H9 (cell line): ENCODE measurements around the gene C17orf58. TPM values are rescaled to one million over a fixed set of nuclear protein-coding genes. Genes with fewer than 3 reads are reported as not detected.

Experiments
- DNase-seq: peaks from one replicate; pipeline ENCODE4 v3.0.0-alpha.2; 2017
- H2AFZ ChIP-seq: one replicate; pipeline ENCODE4 v1.6.1; 2013; ENCODE audit warnings: mild to moderate bottlenecking, low read length, control low read depth, moderate library complexity
- H2AK5ac ChIP-seq: 2 replicates; pipeline ENCODE4 v1.6.1; 2013; ENCODE audit warnings: low read length, control low read depth, mixed read lengths; ENCODE audit not compliant: insufficient read length
- H2BK120ac ChIP-seq: one replicate; pipeline ENCODE4 v1.6.1; 2013; ENCODE audit warnings: low read depth, mild to moderate bottlenecking, low read length, control low read depth, inconsistent platforms; ENCODE audit not compliant: poor library complexity, severe bottlenecking
- H2BK12ac ChIP-seq: 2 replicates; pipeline ENCODE4 v1.6.1; 2013; ENCODE audit warnings: low read length, control low read depth, mixed read lengths, low read depth; ENCODE audit not compliant: insufficient read length
- H2BK15ac ChIP-seq: 2 replicates; pipeline ENCODE4 v1.6.1; 2013; ENCODE audit warnings: low read depth, low read length, control low read depth
- H2BK20ac ChIP-seq: one replicate; pipeline ENCODE4 v1.6.1; 2013; ENCODE audit warnings: low read depth, mild to moderate bottlenecking, low read length, control low read depth, inconsistent platforms; ENCODE audit not compliant: poor library complexity, severe bottlenecking
- H2BK5ac ChIP-seq: 2 replicates; pipeline ENCODE4 v1.6.1; 2013; ENCODE audit warnings: low read length, control low read depth, mixed read lengths; ENCODE audit not compliant: insufficient read length
- H3K14ac ChIP-seq: 2 replicates; pipeline ENCODE4 v1.6.1; 2013; ENCODE audit warnings: low read length, control low read depth; ENCODE audit not compliant: insufficient read depth
- H3K18ac ChIP-seq: 2 replicates; pipeline ENCODE4 v1.6.1; 2013; ENCODE audit warnings: low read depth, mild to moderate bottlenecking, mixed read lengths, low read length, control low read depth; ENCODE audit not compliant: insufficient read length
- H3K23ac ChIP-seq: 2 replicates; pipeline ENCODE4 v1.6.1; 2013; ENCODE audit warnings: low read length, control low read depth, mixed read lengths, low read depth; ENCODE audit not compliant: insufficient read length
- H3K23me2 ChIP-seq: 2 replicates; pipeline ENCODE4 v1.6.1; 2013; ENCODE audit warnings: low read depth, mild to moderate bottlenecking, mixed read lengths, low read length, control low read depth; ENCODE audit not compliant: insufficient read length, poor library complexity, severe bottlenecking
- H3K27ac ChIP-seq: 2 replicates; pipeline ENCODE4 v1.5.1; 2013; ENCODE audit warnings: low read length, control low read depth, mixed read lengths, low read depth; ENCODE audit not compliant: insufficient read length
- H3K27me3 ChIP-seq: 2 replicates; pipeline ENCODE4 v1.6.1; 2013; ENCODE audit warnings: low read length, control low read depth, inconsistent platforms; ENCODE audit not compliant: insufficient read depth
- H3K4ac ChIP-seq: 2 replicates; pipeline ENCODE4 v1.6.1; 2013; ENCODE audit warnings: low read depth, mild to moderate bottlenecking, control low read depth, inconsistent platforms, low read length, moderate library complexity
- H3K4me1 ChIP-seq: 2 replicates; pipeline ENCODE4 v1.6.1; 2013; ENCODE audit warnings: low read length, control low read depth, inconsistent platforms; ENCODE audit not compliant: insufficient read depth
- H3K4me2 ChIP-seq: 2 replicates; pipeline ENCODE4 v1.6.1; 2013; ENCODE audit warnings: low read length, control low read depth, mixed read lengths; ENCODE audit not compliant: insufficient read length, insufficient read depth
- H3K56ac ChIP-seq: 2 replicates; pipeline ENCODE4 v1.6.1; 2013; ENCODE audit warnings: low read depth, mild to moderate bottlenecking, mixed read lengths, low read length, control low read depth; ENCODE audit not compliant: insufficient read length
- H3K79me1 ChIP-seq: 2 replicates; pipeline ENCODE4 v1.6.1; 2013; ENCODE audit warnings: low read depth, mild to moderate bottlenecking, moderate library complexity, low read length, control low read depth, inconsistent platforms; ENCODE audit not compliant: insufficient read depth, poor library complexity, severe bottlenecking
- H3K79me2 ChIP-seq: 2 replicates; pipeline ENCODE4 v1.6.1; 2013; ENCODE audit warnings: low read length, control low read depth, inconsistent platforms; ENCODE audit not compliant: insufficient read depth
- H3K9ac ChIP-seq: 2 replicates; pipeline ENCODE4 v1.6.1; 2013; ENCODE audit warnings: low read length, control low read depth, mixed read lengths; ENCODE audit not compliant: insufficient read length; ENCODE audit errors: extremely low read depth
- H3K9me3 ChIP-seq: one replicate; pipeline ENCODE4 v1.6.1; 2013; ENCODE audit warnings: low read depth, low read length, inconsistent platforms; ENCODE audit not compliant: control insufficient read depth
- H3T11ph ChIP-seq: one replicate; pipeline ENCODE4 v1.6.1; 2013; ENCODE audit warnings: mild to moderate bottlenecking, low read length, control low read depth, inconsistent platforms
- H4K20me1 ChIP-seq: one replicate; pipeline ENCODE4 v1.6.1; 2013; ENCODE audit not compliant: control insufficient read depth, insufficient read length, insufficient read depth
- H4K5ac ChIP-seq: 2 replicates; pipeline ENCODE4 v1.6.1; 2013; ENCODE audit warnings: low read depth, mild to moderate bottlenecking, mixed read lengths, low read length, control low read depth; ENCODE audit not compliant: insufficient read length
- H4K8ac ChIP-seq: replicated peaks from 2 replicates; pipeline ENCODE4 v1.6.1; 2013; ENCODE audit warnings: low read length, control low read depth, mixed read lengths, low read depth; ENCODE audit not compliant: insufficient read length
- H4K91ac ChIP-seq: 2 replicates; pipeline ENCODE4 v1.6.1; 2013; ENCODE audit warnings: low read depth, mild to moderate bottlenecking, moderate library complexity, mixed read lengths, low read length, control low read depth; ENCODE audit not compliant: insufficient read length
- H3K27ac Mint-ChIP-seq, 3 experiments: 2 replicates in 2 of 3; 3 replicates in 1 of 3; pipeline ENCODE4 v1.8.0; 2020 to 2021; ENCODE audit warnings: mixed read lengths in 3 of 3, mild to moderate bottlenecking in 1 of 3, moderate library complexity in 1 of 3
- H3K27me3 Mint-ChIP-seq: 2 replicates; pipeline ENCODE4 v1.8.0; 2021; ENCODE audit warnings: low read depth, mild to moderate bottlenecking, moderate library complexity, mixed read lengths
- H3K36me3 Mint-ChIP-seq, 3 experiments: 2 replicates in 2 of 3; 3 replicates in 1 of 3; pipeline ENCODE4 v1.8.0; 2020 to 2021; ENCODE audit warnings: low read depth in 3 of 3, mixed read lengths in 3 of 3; ENCODE audit not compliant: insufficient read depth in 1 of 3
- H3K4me1 Mint-ChIP-seq, 2 experiments: 2 replicates each; pipeline ENCODE4 v1.8.0; 2020; ENCODE audit warnings: mixed read lengths in 2 of 2
- H3K4me3 Mint-ChIP-seq, 2 experiments: 2 replicates in 1 of 2; 3 replicates in 1 of 2; pipeline ENCODE4 v1.8.0; 2020 to 2021; ENCODE audit warnings: mild to moderate bottlenecking in 2 of 2, mixed read lengths in 2 of 2, moderate library complexity in 1 of 2
- H3K9me3 Mint-ChIP-seq, 2 experiments: 2 replicates in 1 of 2; 3 replicates in 1 of 2; pipeline ENCODE4 v1.8.0; 2020; ENCODE audit warnings: mild to moderate bottlenecking in 2 of 2, mixed read lengths in 2 of 2, moderate library complexity in 1 of 2
- WGBS: extraction: QIAGEN DNeasy Blood & Tissue Kit; methylation state at CpG from one replicate; pipeline ENCODE4 v1.1.7; 2013; ENCODE audit warnings: missing lambda C conversion rate, low lambda C conversion rate, mixed read lengths; ENCODE audit not compliant: insufficient read length; ENCODE audit errors: extremely low coverage; 5-methylcytosine and 5-hydroxymethylcytosine counted together
- total RNA-seq: library from RNA; stranded (reverse); gene quantifications from 2 replicates; pipeline ENCODE4 v1.2.1, GENCODE V29; 2021
- TF ChIP-seq, protein P1 (sequence below): fragments of 200-600 bp; sonication (generic); conservative IDR thresholded peaks from 3 replicates; pipeline ENCODE4 v1.8.0; 2021; ENCODE audit warnings: antibody characterized with exemption, mild to moderate bottlenecking

The C17orf58 gene
- total RNA-seq, 1 experiment from 2014 or later, result 12.3 TPM

DNA sequence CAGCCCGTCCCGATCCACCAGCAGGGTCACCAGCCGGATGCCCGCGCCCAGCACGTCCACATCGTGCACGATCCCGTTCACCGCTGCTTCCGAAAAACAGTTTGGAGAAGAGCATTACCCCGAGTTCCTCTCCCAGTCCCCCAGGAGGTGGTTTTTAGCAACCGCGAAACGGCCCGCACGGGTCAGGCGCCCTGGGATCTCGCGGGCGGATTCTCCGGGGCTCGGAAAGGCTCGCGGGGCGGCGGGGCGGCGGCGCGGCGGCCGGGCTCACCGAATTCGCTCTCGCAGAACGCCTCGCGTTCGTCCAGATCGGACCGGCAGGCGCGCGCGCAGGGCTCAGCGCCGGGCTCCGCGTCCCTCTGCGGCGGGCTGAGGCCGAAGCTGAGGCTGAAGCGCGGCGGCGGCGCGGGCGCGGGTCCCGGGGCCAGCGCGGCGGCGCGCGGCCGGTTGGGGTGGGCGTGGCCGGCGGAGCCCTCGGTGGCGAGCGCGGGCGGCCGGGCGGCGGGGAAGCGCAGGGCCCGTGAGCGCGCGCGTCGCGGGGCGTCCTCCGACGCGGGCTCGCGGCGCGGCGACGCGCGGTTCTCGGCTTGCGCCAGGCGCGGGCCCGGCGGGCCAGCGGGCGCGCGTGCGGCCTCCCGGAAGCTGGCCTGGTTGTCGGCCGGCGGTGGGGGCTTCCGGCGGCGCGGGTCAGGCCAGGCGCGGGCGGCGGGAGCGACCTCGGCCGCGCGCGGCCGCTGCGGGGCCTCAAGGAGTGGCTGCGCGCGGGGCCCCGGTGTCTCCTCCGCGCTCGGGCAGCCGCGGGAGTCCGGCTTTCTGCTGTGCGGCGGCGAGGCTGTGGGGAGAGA lies 2.9 kb downstream of the C17orf58 start:
- Histone ChIP-seq H2BK15ac (no peak overlapping the region), H3K79me1 (no peaks in the 10 kb centered on the region), H2BK12ac (no peak overlapping the region), H3K23ac (no peak overlapping the region), H3K9ac (peak overlapping the region; percentile 66), H2BK5ac (no peak overlapping the region), H3K9me3 (no peaks in the 10 kb centered on the region), H4K5ac (no peak overlapping the region), H4K20me1 (no peaks in the 10 kb centered on the region), H3K14ac (peak overlapping the region; percentile 66), H3T11ph (no peak overlapping the region), H2BK120ac (no peak overlapping the region), H3K4ac (no peak overlapping the region), H4K91ac (no peak overlapping the region), H3K79me2 (no peaks in the 10 kb centered on the region), H4K8ac (no peak overlapping the region), H2AFZ (no peak overlapping the region), H3K4me2 (peak overlapping the region; percentile 59), H2BK20ac (no peak overlapping the region), H3K27me3 (peaks cover 6% of the 10 kb centered on the region; the same call in 1 of the 2 replicates), H2AK5ac (no peak overlapping the region), H3K18ac (peak overlapping the region; percentile 56), H3K27ac (no peak overlapping the region), H3K23me2 (peaks cover 14% of the 10 kb centered on the region), H3K56ac (no peak overlapping the region), H3K4me1 (peaks cover 4% of the 10 kb centered on the region; the same call in 1 of the 2 replicates)
- DNase-seq, result peak; percentile 88
- peaks cover 28 to 31% of the 10 kb centered on the region in 2 experiments for H3K4me1 Mint-ChIP-seq
- peaks cover 3 to 6% (median 5%) of the 10 kb centered on the region in 3 experiments; a peak in 3 of 7 replicates for H3K36me3 Mint-ChIP-seq
- peaks cover 37% of the 10 kb centered on the region for H3K27me3 Mint-ChIP-seq
- H3K9me3 Mint-ChIP-seq, result peaks cover 2% of the 10 kb centered on the region in 2 experiments; a peak in 3 of 5 replicates
- TF ChIP-seq, protein P1, sequence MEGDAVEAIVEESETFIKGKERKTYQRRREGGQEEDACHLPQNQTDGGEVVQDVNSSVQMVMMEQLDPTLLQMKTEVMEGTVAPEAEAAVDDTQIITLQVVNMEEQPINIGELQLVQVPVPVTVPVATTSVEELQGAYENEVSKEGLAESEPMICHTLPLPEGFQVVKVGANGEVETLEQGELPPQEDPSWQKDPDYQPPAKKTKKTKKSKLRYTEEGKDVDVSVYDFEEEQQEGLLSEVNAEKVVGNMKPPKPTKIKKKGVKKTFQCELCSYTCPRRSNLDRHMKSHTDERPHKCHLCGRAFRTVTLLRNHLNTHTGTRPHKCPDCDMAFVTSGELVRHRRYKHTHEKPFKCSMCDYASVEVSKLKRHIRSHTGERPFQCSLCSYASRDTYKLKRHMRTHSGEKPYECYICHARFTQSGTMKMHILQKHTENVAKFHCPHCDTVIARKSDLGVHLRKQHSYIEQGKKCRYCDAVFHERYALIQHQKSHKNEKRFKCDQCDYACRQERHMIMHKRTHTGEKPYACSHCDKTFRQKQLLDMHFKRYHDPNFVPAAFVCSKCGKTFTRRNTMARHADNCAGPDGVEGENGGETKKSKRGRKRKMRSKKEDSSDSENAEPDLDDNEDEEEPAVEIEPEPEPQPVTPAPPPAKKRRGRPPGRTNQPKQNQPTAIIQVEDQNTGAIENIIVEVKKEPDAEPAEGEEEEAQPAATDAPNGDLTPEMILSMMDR, result no peak
- WGBS, result no CpG with 5 or more reads among the region's 144 CpGs
- peak overlapping the region; percentile 89 to 99 (median 95) for H3K27ac Mint-ChIP-seq
- H3K4me3 Mint-ChIP-seq, result peak overlapping the region; percentile 92 to 99
